SK-N-SH treated with all-trans-retinoic acid at 6 μM for 48 hours (cell line): ENCODE data around the gene PTPN6.

Experiments
- ATAC-seq: fragments of 200-7000 bp; cut with Tn5 transposase; 3 replicates; pipeline ENCODE4 v1.9.1; 2020; ENCODE audit warnings: mild to moderate bottlenecking, moderate library complexity
- ARNTL ChIP-seq: fragments of 450-650 bp; formaldehyde crosslinking; IDR thresholded peaks from 2 replicates; pipeline ENCODE4 v1.5.0; 2020; ENCODE audit warnings: low read depth, mild to moderate bottlenecking, moderate library complexity, borderline replicate concordance
- BACH2 ChIP-seq: fragments of 250-450 bp; sonication (Bioruptor Pico); IDR thresholded peaks from 2 replicates; pipeline ENCODE4 v1.9.0; 2021; ENCODE audit warnings: mild to moderate bottlenecking, borderline replicate concordance
- CSDC2 ChIP-seq: fragments of 250-450 bp; sonication (Bioruptor Pico); IDR thresholded peaks from 2 replicates; pipeline ENCODE4 v1.5.0; 2020; ENCODE audit warnings: mild to moderate bottlenecking, moderate library complexity
- ESRRG ChIP-seq: fragments of 250-450 bp; sonication (Bioruptor Pico); IDR thresholded peaks from 2 replicates; pipeline ENCODE4 v1.6.1; 2021; ENCODE audit warnings: mild to moderate bottlenecking
- ISL1 ChIP-seq: fragments of 250-450 bp; sonication (Bioruptor Pico); IDR thresholded peaks from 2 replicates; pipeline ENCODE4 v2.1.2; 2022; ENCODE audit warnings: mild to moderate bottlenecking, moderate library complexity
- OSR1 ChIP-seq: fragments of 250-450 bp; sonication (Bioruptor Pico); IDR thresholded peaks from 2 replicates; pipeline ENCODE4 v1.8.0; 2022; ENCODE audit warnings: moderate library complexity, mild to moderate bottlenecking, inconsistent platforms
- RARB ChIP-seq: fragments of 250-450 bp; sonication (Bioruptor Pico); IDR thresholded peaks from 2 replicates; pipeline ENCODE4 v1.8.0; 2021; ENCODE audit warnings: mild to moderate bottlenecking, moderate library complexity
- SNAI2 ChIP-seq: fragments of 250-450 bp; sonication (Bioruptor Pico); IDR thresholded peaks from 2 replicates; pipeline ENCODE4 v1.5.0; 2020; ENCODE audit warnings: mild to moderate bottlenecking, moderate library complexity
- TCF4 ChIP-seq: fragments of 250-450 bp; sonication (Bioruptor Pico); IDR thresholded peaks from 2 replicates; pipeline ENCODE4 v1.8.0; 2021; ENCODE audit warnings: mild to moderate bottlenecking, moderate library complexity, borderline replicate concordance
- TOX ChIP-seq: fragments of 250-450 bp; sonication (Bioruptor Pico); IDR thresholded peaks from 2 replicates; pipeline ENCODE4 v1.8.0; 2021; ENCODE audit warnings: mild to moderate bottlenecking, moderate library complexity, borderline replicate concordance
- ZC3H10 ChIP-seq: fragments of 250-450 bp; sonication (Bioruptor Pico); IDR thresholded peaks from 2 replicates; pipeline ENCODE4 v1.5.1; 2021; ENCODE audit warnings: mild to moderate bottlenecking, moderate library complexity
- ZFP3 ChIP-seq: fragments of 250-450 bp; sonication (Bioruptor Pico); IDR thresholded peaks from 2 replicates; pipeline ENCODE4 v1.5.0; 2020; ENCODE audit warnings: mild to moderate bottlenecking, moderate library complexity
- ZFP30 ChIP-seq: fragments of 450-650 bp; formaldehyde crosslinking; IDR thresholded peaks from 2 replicates; pipeline ENCODE4 v1.5.0; 2022; ENCODE audit warnings: mild to moderate bottlenecking, moderate library complexity
- ZNF565 ChIP-seq: fragments of 450-650 bp; formaldehyde crosslinking; conservative IDR thresholded peaks from 2 replicates; pipeline ENCODE4 v1.5.0; 2020; ENCODE audit warnings: low read depth, mild to moderate bottlenecking, moderate library complexity
- ZNF70 ChIP-seq: fragments of 450-650 bp; formaldehyde crosslinking; IDR thresholded peaks from 2 replicates; pipeline ENCODE4 v1.5.0; 2020; ENCODE audit warnings: mild to moderate bottlenecking, moderate library complexity
- ZNF8 ChIP-seq: fragments of 450-650 bp; formaldehyde crosslinking; IDR thresholded peaks from 2 replicates; pipeline ENCODE4 v1.5.0; 2020; ENCODE audit warnings: mild to moderate bottlenecking, moderate library complexity
- TF ChIP-seq, protein P1 (sequence below): fragments of 250-450 bp; sonication (Bioruptor Pico); IDR thresholded peaks from 2 replicates; pipeline ENCODE4 v1.8.0; 2020; ENCODE audit warnings: mild to moderate bottlenecking, moderate library complexity, borderline replicate concordance
- TF ChIP-seq, protein P2 (sequence below): fragments of 250-450 bp; sonication (Bioruptor Pico); IDR thresholded peaks from 2 replicates; pipeline ENCODE4 v1.5.1; 2020; ENCODE audit warnings: low read depth, mild to moderate bottlenecking, moderate library complexity
- TF ChIP-seq, protein P3 (sequence below): fragments of 250-450 bp; sonication (Bioruptor Pico); IDR thresholded peaks from 2 replicates; pipeline ENCODE4 v1.8.0; 2021; ENCODE audit warnings: low read depth, mild to moderate bottlenecking, moderate library complexity, borderline replicate concordance
- TF ChIP-seq, protein P4 (sequence below): fragments of 250-450 bp; sonication (Bioruptor Pico); IDR thresholded peaks from 2 replicates; pipeline ENCODE4 v1.5.0; 2020; ENCODE audit warnings: mild to moderate bottlenecking, moderate library complexity
- TF ChIP-seq, protein P5 (sequence below): fragments of 250-450 bp; sonication (Bioruptor Pico); IDR thresholded peaks from 2 replicates; pipeline ENCODE4 v1.5.1; 2021; ENCODE audit warnings: mild to moderate bottlenecking, moderate library complexity

The PTPN6 gene

DNA sequence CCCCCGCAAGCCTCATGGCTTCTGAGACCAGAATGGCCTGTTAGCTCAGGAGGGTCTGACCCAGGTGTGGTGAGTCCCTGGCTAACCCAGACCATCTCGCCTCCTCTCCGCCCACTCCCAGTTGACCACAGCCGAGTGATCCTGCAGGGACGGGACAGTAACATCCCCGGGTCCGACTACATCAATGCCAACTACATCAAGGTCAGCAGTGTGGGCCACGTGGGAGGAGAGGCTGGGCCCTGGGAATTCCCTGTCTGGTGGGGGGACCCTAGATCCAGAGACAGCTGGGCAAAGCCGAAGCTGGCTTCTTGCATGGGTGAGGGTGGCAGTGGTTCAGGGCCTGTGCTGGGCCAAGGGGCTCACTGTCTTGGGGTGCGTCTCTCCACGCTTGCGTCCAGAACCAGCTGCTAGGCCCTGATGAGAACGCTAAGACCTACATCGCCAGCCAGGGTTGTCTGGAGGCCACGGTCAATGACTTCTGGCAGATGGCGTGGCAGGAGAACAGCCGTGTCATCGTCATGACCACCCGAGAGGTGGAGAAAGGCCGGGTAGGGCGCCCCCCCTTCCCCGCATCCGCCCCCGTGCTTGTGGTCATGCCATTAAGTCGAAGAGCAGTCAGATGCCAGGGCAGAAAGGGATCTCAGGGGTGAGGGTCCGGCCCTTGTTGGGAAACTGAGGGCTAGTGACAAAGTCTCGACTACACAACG lies 5.0 kb downstream of the PTPN6 start:
- no peak for TF ChIP-seq ZNF70 (CRISPR knock-in tag)
- no peak for TF ChIP-seq TCF4 (CRISPR knock-in tag)
- no peak for TF ChIP-seq ESRRG (CRISPR knock-in tag)
- TF ChIP-seq SNAI2 (CRISPR knock-in tag): no peak
- TF ChIP-seq BACH2: no peak
- TF ChIP-seq, protein P1, sequence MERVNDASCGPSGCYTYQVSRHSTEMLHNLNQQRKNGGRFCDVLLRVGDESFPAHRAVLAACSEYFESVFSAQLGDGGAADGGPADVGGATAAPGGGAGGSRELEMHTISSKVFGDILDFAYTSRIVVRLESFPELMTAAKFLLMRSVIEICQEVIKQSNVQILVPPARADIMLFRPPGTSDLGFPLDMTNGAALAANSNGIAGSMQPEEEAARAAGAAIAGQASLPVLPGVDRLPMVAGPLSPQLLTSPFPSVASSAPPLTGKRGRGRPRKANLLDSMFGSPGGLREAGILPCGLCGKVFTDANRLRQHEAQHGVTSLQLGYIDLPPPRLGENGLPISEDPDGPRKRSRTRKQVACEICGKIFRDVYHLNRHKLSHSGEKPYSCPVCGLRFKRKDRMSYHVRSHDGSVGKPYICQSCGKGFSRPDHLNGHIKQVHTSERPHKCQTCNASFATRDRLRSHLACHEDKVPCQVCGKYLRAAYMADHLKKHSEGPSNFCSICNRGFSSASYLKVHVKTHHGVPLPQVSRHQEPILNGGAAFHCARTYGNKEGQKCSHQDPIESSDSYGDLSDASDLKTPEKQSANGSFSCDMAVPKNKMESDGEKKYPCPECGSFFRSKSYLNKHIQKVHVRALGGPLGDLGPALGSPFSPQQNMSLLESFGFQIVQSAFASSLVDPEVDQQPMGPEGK (CRISPR knock-in tag): no peak
- TF ChIP-seq RARB (CRISPR knock-in tag): no peak
- TF ChIP-seq ZC3H10 (CRISPR knock-in tag): no peak
- no peak for TF ChIP-seq ISL1
- TF ChIP-seq, protein P2, sequence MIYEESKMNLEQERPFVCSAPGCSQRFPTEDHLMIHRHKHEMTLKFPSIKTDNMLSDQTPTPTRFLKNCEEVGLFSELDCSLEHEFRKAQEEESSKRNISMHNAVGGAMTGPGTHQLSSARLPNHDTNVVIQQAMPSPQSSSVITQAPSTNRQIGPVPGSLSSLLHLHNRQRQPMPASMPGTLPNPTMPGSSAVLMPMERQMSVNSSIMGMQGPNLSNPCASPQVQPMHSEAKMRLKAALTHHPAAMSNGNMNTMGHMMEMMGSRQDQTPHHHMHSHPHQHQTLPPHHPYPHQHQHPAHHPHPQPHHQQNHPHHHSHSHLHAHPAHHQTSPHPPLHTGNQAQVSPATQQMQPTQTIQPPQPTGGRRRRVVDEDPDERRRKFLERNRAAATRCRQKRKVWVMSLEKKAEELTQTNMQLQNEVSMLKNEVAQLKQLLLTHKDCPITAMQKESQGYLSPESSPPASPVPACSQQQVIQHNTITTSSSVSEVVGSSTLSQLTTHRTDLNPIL (CRISPR knock-in tag): no peak
- no peak for TF ChIP-seq ZNF565
- no peak for TF ChIP-seq ZNF8 (CRISPR knock-in tag)
- TF ChIP-seq TOX (CRISPR knock-in tag): no peak
- TF ChIP-seq ZFP3 (CRISPR knock-in tag): no peak
- no peak for TF ChIP-seq ARNTL (CRISPR knock-in tag)
- TF ChIP-seq CSDC2 (CRISPR knock-in tag): no peak
- no peak for TF ChIP-seq ZFP30 (CRISPR knock-in tag)
- TF ChIP-seq, all 23 proteins: peak for 0
- no peak for ATAC-seq

DNA sequence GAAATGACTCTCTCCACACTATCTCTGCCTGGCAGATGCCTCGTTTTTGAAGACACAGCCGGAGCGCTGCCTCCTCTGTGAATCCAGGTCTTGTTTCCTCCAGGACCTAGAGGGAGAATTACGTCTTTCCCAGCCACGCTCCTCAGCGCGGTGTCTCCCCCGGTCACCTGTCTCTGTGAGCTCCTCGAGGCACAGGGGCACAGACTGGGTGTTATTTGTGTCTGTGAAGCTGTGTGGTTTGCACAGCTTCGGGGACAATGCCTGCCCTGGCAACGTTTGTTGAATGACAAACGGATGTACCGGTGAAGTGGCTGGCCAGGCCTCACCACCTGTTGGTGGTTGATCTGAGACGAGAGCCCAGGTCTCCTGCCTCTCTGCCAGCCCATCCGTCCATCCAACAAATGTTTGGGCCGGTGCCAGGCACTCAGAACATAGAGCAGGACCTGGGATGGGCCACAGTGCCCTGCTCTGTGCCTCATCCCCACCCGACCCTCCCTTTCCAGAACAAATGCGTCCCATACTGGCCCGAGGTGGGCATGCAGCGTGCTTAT lies 6.1 kb downstream of the PTPN6 start:
- TF ChIP-seq OSR1 (CRISPR knock-in tag) (no peak), ARNTL (CRISPR knock-in tag) (no peak), CSDC2 (CRISPR knock-in tag) (no peak), RARB (CRISPR knock-in tag) (no peak), SNAI2 (CRISPR knock-in tag) (no peak), ZFP30 (CRISPR knock-in tag) (no peak), ISL1 (no peak), BACH2 (no peak), TOX (CRISPR knock-in tag) (no peak), ZNF565 (no peak), ZNF8 (CRISPR knock-in tag) (no peak)
- TF ChIP-seq, protein P1 (CRISPR knock-in tag): no peak
- TF ChIP-seq, protein P3, sequence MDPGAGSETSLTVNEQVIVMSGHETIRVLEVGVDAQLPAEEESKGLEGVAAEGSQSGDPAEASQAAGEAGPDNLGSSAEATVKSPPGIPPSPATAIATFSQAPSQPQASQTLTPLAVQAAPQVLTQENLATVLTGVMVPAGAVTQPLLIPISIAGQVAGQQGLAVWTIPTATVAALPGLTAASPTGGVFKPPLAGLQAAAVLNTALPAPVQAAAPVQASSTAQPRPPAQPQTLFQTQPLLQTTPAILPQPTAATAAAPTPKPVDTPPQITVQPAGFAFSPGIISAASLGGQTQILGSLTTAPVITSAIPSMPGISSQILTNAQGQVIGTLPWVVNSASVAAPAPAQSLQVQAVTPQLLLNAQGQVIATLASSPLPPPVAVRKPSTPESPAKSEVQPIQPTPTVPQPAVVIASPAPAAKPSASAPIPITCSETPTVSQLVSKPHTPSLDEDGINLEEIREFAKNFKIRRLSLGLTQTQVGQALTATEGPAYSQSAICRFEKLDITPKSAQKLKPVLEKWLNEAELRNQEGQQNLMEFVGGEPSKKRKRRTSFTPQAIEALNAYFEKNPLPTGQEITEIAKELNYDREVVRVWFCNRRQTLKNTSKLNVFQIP: no peak
- TF ChIP-seq, protein P4, sequence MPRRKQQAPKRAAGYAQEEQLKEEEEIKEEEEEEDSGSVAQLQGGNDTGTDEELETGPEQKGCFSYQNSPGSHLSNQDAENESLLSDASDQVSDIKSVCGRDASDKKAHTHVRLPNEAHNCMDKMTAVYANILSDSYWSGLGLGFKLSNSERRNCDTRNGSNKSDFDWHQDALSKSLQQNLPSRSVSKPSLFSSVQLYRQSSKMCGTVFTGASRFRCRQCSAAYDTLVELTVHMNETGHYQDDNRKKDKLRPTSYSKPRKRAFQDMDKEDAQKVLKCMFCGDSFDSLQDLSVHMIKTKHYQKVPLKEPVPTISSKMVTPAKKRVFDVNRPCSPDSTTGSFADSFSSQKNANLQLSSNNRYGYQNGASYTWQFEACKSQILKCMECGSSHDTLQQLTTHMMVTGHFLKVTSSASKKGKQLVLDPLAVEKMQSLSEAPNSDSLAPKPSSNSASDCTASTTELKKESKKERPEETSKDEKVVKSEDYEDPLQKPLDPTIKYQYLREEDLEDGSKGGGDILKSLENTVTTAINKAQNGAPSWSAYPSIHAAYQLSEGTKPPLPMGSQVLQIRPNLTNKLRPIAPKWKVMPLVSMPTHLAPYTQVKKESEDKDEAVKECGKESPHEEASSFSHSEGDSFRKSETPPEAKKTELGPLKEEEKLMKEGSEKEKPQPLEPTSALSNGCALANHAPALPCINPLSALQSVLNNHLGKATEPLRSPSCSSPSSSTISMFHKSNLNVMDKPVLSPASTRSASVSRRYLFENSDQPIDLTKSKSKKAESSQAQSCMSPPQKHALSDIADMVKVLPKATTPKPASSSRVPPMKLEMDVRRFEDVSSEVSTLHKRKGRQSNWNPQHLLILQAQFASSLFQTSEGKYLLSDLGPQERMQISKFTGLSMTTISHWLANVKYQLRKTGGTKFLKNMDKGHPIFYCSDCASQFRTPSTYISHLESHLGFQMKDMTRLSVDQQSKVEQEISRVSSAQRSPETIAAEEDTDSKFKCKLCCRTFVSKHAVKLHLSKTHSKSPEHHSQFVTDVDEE (CRISPR knock-in tag): no peak
- TF ChIP-seq, protein P5, sequence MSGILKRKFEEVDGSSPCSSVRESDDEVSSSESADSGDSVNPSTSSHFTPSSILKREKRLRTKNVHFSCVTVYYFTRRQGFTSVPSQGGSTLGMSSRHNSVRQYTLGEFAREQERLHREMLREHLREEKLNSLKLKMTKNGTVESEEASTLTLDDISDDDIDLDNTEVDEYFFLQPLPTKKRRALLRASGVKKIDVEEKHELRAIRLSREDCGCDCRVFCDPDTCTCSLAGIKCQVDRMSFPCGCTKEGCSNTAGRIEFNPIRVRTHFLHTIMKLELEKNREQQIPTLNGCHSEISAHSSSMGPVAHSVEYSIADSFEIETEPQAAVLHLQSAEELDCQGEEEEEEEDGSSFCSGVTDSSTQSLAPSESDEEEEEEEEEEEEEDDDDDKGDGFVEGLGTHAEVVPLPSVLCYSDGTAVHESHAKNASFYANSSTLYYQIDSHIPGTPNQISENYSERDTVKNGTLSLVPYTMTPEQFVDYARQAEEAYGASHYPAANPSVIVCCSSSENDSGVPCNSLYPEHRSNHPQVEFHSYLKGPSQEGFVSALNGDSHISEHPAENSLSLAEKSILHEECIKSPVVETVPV (CRISPR knock-in tag): no peak
- TF ChIP-seq, all 23 proteins: peak for 0
- no peak for ATAC-seq
